ENCODE results near the gene NKAPL. TPM values are rescaled to one million over a fixed set of nuclear protein-coding genes. Genes with fewer than 3 reads are reported as not detected.
A peak's percentile ranks its signal among the peaks of the same experiment; 100 is the strongest.

The NKAPL gene
- total RNA-seq, 2 experiments from 2014 or later = not detected

- ChIA-PET POLR2A (interaction anchor here (2.1 kb wide), 1 partner anchor 84 kb away, joined by 7 read pairs; the partner anchor contains the start of gene ZKSCAN8), CTCF (no interaction called here)
- Mint-ChIP-seq H3K27me3 (peaks cover 34% of the 10 kb centered on the region), H3K27ac (peak within 1 kb of the TSS; percentile 27), H3K36me3 (ENCODE audit: low read depth) (peaks cover 29% of the 10 kb centered on the region), H3K4me3 (peak within 1 kb of the TSS; percentile 87), H3K9me3 (no peaks in the 10 kb centered on the region), H3K4me1 (peaks cover 41% of the 10 kb centered on the region)
- DNase-seq = peak; percentile 47
Measured at GRCh38 chr6:28225056-28225834, 33.9 kb upstream of the NKAPL start, which contains the start of gene ZSCAN9. Gene ZSCAN9, plus strand, starts transcription at chr6:28225275. Its CDS starts 1,810 bp downstream, at chr6:28227085.

- peaks cover 37% of the 10 kb centered on the region for H3K36me3 Mint-ChIP-seq (ENCODE audit: low read depth)
- H3K4me3 Mint-ChIP-seq = no peak overlapping the region
- no peak overlapping the region for H3K27ac Mint-ChIP-seq
- no peaks in the 10 kb centered on the region for H3K9me3 Mint-ChIP-seq
- no peak for DNase-seq
- ChIA-PET POLR2A (interaction anchor here (2.1 kb wide), 1 partner anchor 85 kb away, joined by 7 read pairs; the partner anchor contains the start of gene ZKSCAN8), CTCF (no interaction called here)
- H3K4me1 Mint-ChIP-seq = peaks cover 41% of the 10 kb centered on the region
- H3K27me3 Mint-ChIP-seq = peaks cover 25% of the 10 kb centered on the region
Measured at GRCh38 chr6:28226460-28226859, 32.6 kb upstream of the NKAPL start.

GRCh38 chr6:28232785-28233184, 26.3 kb upstream of the NKAPL start:
- DNase-seq = no peak
- Mint-ChIP-seq H3K27ac (no peak overlapping the region), H3K27me3 (no peaks in the 10 kb centered on the region), H3K4me1 (peaks cover 13% of the 10 kb centered on the region), H3K36me3 (ENCODE audit: low read depth) (peaks cover 45% of the 10 kb centered on the region), H3K9me3 (peaks cover 10% of the 10 kb centered on the region), H3K4me3 (no peak overlapping the region)
- POLR2A ChIA-PET = no interaction called here
- CTCF ChIA-PET = no interaction called here

- H3K4me3 Mint-ChIP-seq = no peak overlapping the region
- H3K27ac Mint-ChIP-seq = no peak overlapping the region
- CTCF ChIA-PET = no interaction called here
- no peaks in the 10 kb centered on the region for H3K27me3 Mint-ChIP-seq
- DNase-seq = no peak
- H3K36me3 Mint-ChIP-seq (ENCODE audit: low read depth) = peaks cover 22% of the 10 kb centered on the region
- peaks cover 10% of the 10 kb centered on the region for H3K9me3 Mint-ChIP-seq
- POLR2A ChIA-PET = no interaction called here
- no peaks in the 10 kb centered on the region for H3K4me1 Mint-ChIP-seq
Measured at GRCh38 chr6:28235912-28236452, 23.1 kb upstream of the NKAPL start.

- H3K4me3 Mint-ChIP-seq = no peak overlapping the region
- H3K4me1 Mint-ChIP-seq = no peaks in the 10 kb centered on the region
- peaks cover 14% of the 10 kb centered on the region for H3K36me3 Mint-ChIP-seq (ENCODE audit: low read depth)
- DNase-seq = no peak
- no peaks in the 10 kb centered on the region for H3K27me3 Mint-ChIP-seq
- ChIA-PET POLR2A (no interaction called here), CTCF (no interaction called here)
- no peaks in the 10 kb centered on the region for H3K9me3 Mint-ChIP-seq
- H3K27ac Mint-ChIP-seq = no peak overlapping the region
Measured at GRCh38 chr6:28239636-28240035, 19.5 kb upstream of the NKAPL start.

GRCh38 chr6:28240471-28240870, 18.6 kb upstream of the NKAPL start:
- Mint-ChIP-seq H3K27me3 (no peaks in the 10 kb centered on the region), H3K9me3 (no peaks in the 10 kb centered on the region), H3K4me3 (no peak overlapping the region), H3K36me3 (ENCODE audit: low read depth) (peaks cover 22% of the 10 kb centered on the region), H3K4me1 (no peaks in the 10 kb centered on the region), H3K27ac (no peak overlapping the region)
- DNase-seq = no peak
- ChIA-PET POLR2A (no interaction called here), CTCF (no interaction called here)

- no peak for DNase-seq
- Mint-ChIP-seq H3K27ac (no peak overlapping the region), H3K4me1 (peaks cover 2% of the 10 kb centered on the region), H3K4me3 (no peak overlapping the region), H3K27me3 (no peaks in the 10 kb centered on the region), H3K9me3 (no peaks in the 10 kb centered on the region), H3K36me3 (ENCODE audit: low read depth) (peaks cover 44% of the 10 kb centered on the region)
- ChIA-PET CTCF (no interaction called here), POLR2A (no interaction called here)
Measured at GRCh38 chr6:28243946-28244345, 15.2 kb upstream of the NKAPL start.

GRCh38 chr6:28245206-28245941, 13.7 kb upstream of the NKAPL start:
- Mint-ChIP-seq H3K36me3 (ENCODE audit: low read depth) (peaks cover 52% of the 10 kb centered on the region), H3K9me3 (no peaks in the 10 kb centered on the region), H3K4me1 (peaks cover 8% of the 10 kb centered on the region), H3K27me3 (no peaks in the 10 kb centered on the region), H3K4me3 (no peak overlapping the region), H3K27ac (no peak overlapping the region)
- POLR2A ChIA-PET = no interaction called here
- CTCF ChIA-PET = no interaction called here
- no peak for DNase-seq

GRCh38 chr6:28248916-28249315, 10.2 kb upstream of the NKAPL start:
- no peak overlapping the region for H3K4me3 Mint-ChIP-seq
- ChIA-PET POLR2A (no interaction called here), CTCF (interaction anchor here (1.1 kb wide), 1 partner anchor 107 kb away, joined by 3 read pairs; no protein-coding TSS in a partner anchor)

GRCh38 chr6:28250747-28251146, 8.3 kb upstream of the NKAPL start:
- DNase-seq = no peak
- POLR2A ChIA-PET = no interaction called here
- Mint-ChIP-seq H3K4me3 (peak overlapping the region; percentile 64), H3K27me3 (no peaks in the 10 kb centered on the region), H3K36me3 (ENCODE audit: low read depth) (peaks cover 29% of the 10 kb centered on the region), H3K27ac (no peak overlapping the region), H3K9me3 (no peaks in the 10 kb centered on the region), H3K4me1 (peaks cover 29% of the 10 kb centered on the region)
- CTCF ChIA-PET = no interaction called here

More at GRCh38 chr6:28248916-28249315, 10.2 kb upstream of the NKAPL start:
- Mint-ChIP-seq H3K9me3 (no peaks in the 10 kb centered on the region), H3K27ac (no peak overlapping the region), H3K36me3 (ENCODE audit: low read depth) (peaks cover 47% of the 10 kb centered on the region), H3K4me1 (peaks cover 29% of the 10 kb centered on the region), H3K27me3 (no peaks in the 10 kb centered on the region)
- DNase-seq = no peak

- H3K27me3 Mint-ChIP-seq = no peaks in the 10 kb centered on the region
- peaks cover 29% of the 10 kb centered on the region for H3K4me1 Mint-ChIP-seq
- ChIA-PET CTCF (interaction anchor here (1.0 to 2.1 kb wide), 3 partner anchors 15 to 115 kb away, joined by 4 to 12 read pairs (median 5); partner anchors contain the start of genes PGBD1 and ZSCAN26), POLR2A (interaction anchor here (0.7 to 1.8 kb wide), 8 partner anchors 13 to 361 kb away, joined by 3 to 27 read pairs (median 6); partner anchors contain the start of genes PGBD1, ZKSCAN3, ZKSCAN8 and ZSCAN16)
- H3K36me3 Mint-ChIP-seq (ENCODE audit: low read depth) = peaks cover 21% of the 10 kb centered on the region
- H3K27ac Mint-ChIP-seq = peak overlapping the region; percentile 78
- H3K4me3 Mint-ChIP-seq = peak overlapping the region; percentile 98
- no peaks in the 10 kb centered on the region for H3K9me3 Mint-ChIP-seq
- DNase-seq = peak; percentile 48
Measured at GRCh38 chr6:28251661-28252008, 7.5 kb upstream of the NKAPL start.

GRCh38 chr6:28252009-28252975, 6.8 kb upstream of the NKAPL start, which contains the start of gene ZKSCAN4:
Gene ZKSCAN4, minus strand, starts transcription at chr6:28252269. Its CDS starts 289 bp downstream, at chr6:28251980.
- Mint-ChIP-seq H3K4me3 (peak within 1 kb of the TSS; percentile 98), H3K27ac (peak within 1 kb of the TSS; percentile 78), H3K36me3 (ENCODE audit: low read depth) (peaks cover 15% of the 10 kb centered on the region), H3K4me1 (peaks cover 29% of the 10 kb centered on the region), H3K27me3 (no peaks in the 10 kb centered on the region), H3K9me3 (no peaks in the 10 kb centered on the region)
- CTCF ChIA-PET = interaction anchor here (0.7 to 2.1 kb wide), 6 partner anchors 15 to 148 kb away, joined by 3 to 12 read pairs (median 4); partner anchors contain the start of genes PGBD1 and ZSCAN26
- DNase-seq = peak; percentile 76
- POLR2A ChIA-PET = interaction anchor here (0.7 to 1.8 kb wide), 12 partner anchors 12 to 362 kb away, joined by 3 to 27 read pairs (median 5); partner anchors contain the start of genes PGBD1, ZKSCAN3, ZKSCAN8 and ZSCAN16
